ENCODE measurements around the gene FRMD3.

Gene FRMD3

GRCh38 chr9:83538172-83538889 is at the start of gene FRMD3:
FRMD3 (minus strand) TSS chr9:83538401; CDS start chr9:83538231, 170 bp downstream.
- peak; percentile 67 for DNase-seq

GRCh38 chr9:83584995-83585394 is 46.8 kb upstream of the FRMD3 start:
- DNase-seq: no peak

- DNase-seq: peak; percentile 13
These were observed 45.2 kb upstream of the FRMD3 start for GRCh38 chr9:83583151-83584014.

- no peak for DNase-seq
These were observed 43.8 kb upstream of the FRMD3 start for GRCh38 chr9:83582029-83582428.

DNA sequence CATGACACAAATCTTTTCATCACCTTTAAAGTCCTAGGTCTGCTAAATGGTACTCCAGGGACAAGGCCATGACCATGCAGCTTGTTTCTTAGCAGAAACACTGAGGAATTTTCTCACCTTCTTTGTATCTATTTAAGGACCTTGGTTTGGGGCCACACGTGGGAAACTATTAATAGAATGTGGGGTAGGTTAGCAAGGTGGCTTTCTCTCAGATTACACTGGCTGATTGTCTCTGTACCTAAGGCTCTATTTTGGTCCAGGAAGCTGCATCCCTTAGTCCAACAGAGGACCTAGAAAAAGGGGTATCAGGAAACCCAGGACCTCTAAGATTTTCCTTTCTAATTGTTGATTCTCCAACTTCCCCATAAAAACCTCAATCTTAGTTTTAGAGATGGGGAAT is 36.3 kb upstream of the FRMD3 start:
- DNase-seq: no peak

GRCh38 chr9:83572524-83572923 is 34.3 kb upstream of the FRMD3 start:
- no peak for DNase-seq

- no peak for DNase-seq
These were observed 32.2 kb upstream of the FRMD3 start for GRCh38 chr9:83570359-83570758.

DNA sequence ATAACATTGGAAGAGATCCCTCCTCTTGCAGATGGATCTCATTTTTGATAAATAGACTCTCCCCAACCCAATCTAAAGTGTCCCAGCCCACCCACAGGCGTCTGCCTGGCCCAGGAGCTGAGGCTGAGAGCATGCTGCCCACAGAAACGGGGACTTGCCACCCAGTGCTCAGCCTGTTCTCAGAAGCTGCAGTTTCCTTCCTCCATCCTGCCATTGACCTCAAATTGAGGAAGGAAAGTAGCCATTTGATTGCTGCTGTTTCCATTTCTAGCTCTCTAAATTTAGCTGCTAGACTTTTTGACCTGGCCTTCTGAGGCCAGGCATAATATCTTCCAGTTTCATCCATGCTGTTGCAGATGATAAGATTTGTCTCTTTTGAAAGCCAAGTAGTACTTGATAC is 31.1 kb upstream of the FRMD3 start:
- no peak for DNase-seq

DNA sequence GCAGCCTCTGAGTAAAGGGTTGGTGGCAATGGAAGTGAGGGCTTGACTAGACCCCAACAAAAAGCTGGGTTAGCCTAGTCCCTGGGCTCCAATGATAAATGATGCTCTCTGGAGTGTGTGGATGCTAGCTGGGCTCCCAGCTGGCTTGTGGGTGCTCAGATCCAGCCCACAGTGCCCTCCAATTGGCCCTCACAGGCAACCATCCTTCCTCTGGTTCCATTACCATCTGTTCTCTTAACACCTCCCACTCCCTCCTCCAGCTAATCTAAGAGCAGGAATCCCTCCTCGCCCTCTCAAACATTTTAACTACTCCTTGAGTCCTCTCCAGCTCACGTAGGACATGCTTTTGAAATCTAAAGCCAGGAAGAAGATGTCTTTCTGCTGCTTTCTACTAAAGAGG is 25.2 kb upstream of the FRMD3 start:
- no peak for DNase-seq

DNA sequence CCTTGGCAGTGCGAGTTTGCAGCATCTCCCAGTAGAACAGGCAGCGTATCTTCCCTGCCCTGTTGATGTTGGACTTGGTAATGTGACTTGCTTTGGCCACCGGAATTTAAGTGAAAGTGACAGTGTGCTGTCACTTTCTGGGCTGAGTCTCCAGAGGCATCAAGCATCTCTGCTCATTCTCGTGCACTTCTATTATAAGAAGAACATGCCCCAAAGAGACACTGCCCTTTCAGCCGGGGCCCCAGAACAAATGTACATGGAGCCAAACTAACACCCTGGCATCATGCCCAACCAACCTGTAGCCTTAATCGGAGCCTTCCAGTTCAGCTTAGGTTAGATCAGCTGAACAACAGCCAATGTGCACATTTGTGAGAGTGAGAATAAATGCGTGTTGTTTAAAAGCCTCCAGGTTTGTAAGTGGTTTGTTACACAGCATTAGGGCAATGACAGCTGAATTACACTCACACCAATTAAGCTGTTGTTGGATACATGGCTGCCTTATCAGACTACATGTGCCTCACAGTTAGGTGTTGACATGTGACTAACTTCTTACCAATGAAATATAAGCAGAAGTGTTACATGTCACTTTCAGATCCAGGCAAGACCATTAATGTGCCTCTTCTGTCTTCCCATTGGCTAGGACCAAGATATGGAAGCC is 22.1 kb upstream of the FRMD3 start:
- no peak for DNase-seq

- DNase-seq: no peak
These were observed 19.6 kb upstream of the FRMD3 start for GRCh38 chr9:83557771-83558170.

GRCh38 chr9:83557317-83557716 is 19.1 kb upstream of the FRMD3 start:
- no peak for DNase-seq

GRCh38 chr9:83554278-83554677 is 16.1 kb upstream of the FRMD3 start:
- DNase-seq: no peak

DNA sequence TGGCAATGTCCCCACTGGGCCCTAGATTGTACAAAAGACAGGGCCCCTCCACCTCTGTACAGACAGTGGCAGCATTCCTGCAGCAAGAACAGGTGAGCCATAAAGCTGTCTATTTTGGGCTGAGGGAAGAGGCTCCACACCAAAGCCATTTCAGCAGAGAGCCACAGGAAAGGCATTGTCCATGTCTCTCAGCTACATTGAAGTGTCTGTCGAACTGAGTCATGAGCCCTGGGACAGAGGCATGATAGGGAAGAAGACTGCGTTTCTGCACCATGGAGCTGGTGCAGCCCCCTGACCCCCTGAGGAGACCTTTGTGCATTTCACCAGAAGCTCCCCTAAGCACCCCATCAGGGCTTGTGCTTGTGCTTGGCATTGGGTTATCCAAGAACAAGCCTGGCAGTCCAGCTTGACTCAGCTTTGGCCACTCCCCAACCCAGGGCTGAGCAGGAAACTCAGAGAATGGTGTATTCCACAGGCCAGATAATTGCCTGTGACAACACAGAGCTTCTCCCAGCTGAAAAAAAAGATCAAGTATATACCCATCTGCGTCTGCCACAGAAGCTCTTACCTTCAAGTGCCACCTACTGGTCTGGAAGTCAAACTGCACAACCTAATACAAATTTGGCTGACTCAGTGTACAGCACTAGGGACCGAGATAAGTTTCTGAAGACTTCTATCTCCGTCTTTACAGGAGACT is 5.9 kb upstream of the FRMD3 start:
- peak; percentile 55 for DNase-seq

DNA sequence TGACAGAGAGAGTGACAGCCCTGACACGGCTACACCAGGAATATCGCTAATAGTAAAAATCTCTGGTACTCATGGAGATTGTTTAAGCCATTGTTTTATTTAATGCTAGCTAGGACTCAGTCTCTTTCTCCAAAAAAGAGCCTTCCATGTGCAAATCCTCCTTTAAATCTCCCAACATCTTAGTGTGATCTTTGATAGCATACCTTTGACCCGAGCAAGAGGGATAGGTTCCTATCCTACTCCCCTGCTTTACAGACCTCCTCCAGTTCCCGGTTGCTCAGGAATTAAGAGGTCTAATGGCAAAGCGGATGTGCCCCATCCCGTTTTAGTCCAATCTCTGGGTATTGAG is 663 bp upstream of the FRMD3 start:
- no peak for DNase-seq

DNA sequence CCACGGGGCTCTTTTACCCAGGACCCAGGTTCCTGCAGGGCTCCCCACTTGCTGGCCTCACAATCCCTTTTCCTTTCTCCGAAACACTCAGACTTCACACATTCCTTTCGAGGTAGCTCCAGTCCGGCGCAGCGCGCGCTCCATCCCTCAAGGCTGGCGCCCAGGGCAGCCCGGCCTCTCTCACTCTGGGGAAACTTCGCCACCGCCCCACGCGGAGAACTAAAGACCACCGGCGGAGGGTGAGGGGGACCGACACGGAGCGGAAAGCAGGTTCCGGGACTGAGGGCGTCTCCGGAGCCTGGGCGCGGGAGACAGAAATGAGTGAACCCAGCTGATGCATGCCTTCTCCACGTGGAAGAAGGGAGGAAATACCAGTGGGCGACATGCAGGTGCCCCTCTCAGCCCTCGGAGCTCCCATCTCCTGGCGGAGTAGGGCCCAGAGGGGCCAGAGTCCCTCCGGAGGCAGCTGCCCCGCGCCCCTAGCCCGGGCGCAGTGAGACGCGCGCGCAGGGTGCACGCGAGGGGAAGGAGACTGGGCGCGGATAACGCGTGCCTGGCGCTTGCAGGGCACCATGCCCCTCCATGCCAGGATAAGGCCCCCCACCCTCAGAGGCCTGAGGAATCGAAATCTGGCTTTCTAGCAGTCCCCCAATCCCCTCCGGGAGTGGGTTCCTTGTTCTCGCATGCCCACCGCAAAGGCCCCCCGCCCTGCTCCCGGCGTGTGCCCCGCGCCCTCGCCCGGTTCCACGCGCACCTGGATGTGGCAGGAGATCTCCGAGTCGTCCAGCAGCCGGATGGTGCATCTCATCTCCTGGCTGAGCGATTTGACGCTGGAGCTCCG is 650 bp downstream of the FRMD3 start:
- DNase-seq: no peak

DNA sequence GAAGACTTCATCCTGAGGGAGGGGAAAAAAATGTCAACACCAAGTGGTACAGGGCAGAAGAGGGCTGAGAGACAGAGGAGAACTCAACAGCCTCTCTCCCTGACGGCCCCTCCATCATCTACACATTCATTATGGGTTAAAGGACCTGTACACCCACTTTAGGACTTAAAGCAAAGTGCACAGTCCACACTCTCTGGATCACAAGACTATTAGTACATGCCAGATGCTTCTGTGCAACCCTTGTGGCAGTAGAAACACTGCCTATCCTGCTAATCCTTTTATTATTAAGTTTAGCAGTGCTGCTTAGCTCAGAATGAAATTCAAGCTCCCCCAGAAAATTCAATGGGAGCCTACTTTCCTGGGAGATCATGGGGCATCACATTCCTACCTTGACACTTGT is 1.9 kb downstream of the FRMD3 start:
- no peak for DNase-seq

DNA sequence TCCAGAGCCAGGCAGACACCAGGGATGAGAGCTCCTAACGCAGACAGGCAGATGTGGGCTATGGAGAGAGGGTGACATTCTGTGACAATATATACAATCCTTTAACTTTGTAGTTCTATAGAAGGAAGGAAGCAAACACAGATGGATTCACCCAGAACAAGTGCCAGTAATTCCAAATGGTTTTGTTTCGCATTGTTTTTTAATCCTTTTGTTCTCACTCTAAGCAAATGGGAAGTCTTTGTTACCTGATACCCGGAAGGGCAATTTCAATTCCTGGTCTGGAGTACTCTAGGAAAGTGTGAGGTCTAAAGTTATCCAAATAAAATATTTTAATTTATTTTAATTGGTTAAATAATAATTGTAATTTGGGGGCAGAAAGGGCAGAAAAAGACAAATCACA is 2.5 kb downstream of the FRMD3 start:
- DNase-seq: no peak

GRCh38 chr9:83533296-83533695 is 4.9 kb downstream of the FRMD3 start:
- DNase-seq: no peak

- DNase-seq: no peak
These were observed 11.3 kb downstream of the FRMD3 start for GRCh38 chr9:83526901-83527300.

GRCh38 chr9:83526211-83526610 is 12.0 kb downstream of the FRMD3 start:
- DNase-seq: no peak

GRCh38 chr9:83523684-83524083 is 14.5 kb downstream of the FRMD3 start:
- no peak for DNase-seq
